Measurements from ENCODE around the gene HIBCH. TPM values are rescaled to one million over a fixed set of nuclear protein-coding genes. Genes with fewer than 3 reads are reported as not detected.

Gene HIBCH
- total and polyA plus RNA-seq, 9 of the 15 experiments (the other 6 are each of a cell fraction or from before 2014, with no cell fraction given): 17.0 to 65.4 (median 28.3) TPM

DNA sequence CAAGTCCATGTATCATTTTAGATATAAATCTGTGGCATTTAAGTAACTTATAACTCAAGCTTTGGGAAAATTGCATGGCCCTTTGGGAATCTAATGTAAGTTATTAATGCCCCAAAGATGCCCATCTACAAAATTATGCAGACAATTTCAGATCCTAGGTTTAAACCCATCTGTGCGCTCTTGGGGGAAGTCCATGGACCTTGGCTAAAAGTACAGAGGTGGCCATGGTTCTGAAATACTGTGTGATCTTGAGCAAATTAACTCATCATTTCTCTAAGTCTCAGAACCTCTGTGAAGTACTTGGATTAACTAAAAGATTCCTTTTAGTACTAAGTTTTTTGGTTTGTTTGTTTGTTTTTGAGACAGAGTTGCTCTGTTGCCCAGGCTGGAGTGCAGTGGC lies 43.3 kb upstream of the HIBCH start (continued):
- TF ChIP-seq, protein P1, sequence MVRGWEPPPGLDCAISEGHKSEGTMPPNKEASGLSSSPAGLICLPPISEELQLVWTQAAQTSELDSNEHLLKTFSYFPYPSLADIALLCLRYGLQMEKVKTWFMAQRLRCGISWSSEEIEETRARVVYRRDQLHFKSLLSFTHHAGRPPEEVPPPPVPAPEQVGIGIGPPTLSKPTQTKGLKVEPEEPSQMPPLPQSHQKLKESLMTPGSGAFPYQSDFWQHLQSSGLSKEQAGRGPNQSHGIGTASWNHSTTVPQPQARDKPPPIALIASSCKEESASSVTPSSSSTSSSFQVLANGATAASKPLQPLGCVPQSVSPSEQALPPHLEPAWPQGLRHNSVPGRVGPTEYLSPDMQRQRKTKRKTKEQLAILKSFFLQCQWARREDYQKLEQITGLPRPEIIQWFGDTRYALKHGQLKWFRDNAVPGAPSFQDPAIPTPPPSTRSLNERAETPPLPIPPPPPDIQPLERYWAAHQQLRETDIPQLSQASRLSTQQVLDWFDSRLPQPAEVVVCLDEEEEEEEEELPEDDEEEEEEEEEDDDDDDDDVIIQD (CRISPR knock-in tag; IDR thresholded peaks at IDR 0.05): no peak
- TF ChIP-seq ZNF274 (IDR thresholded peaks at IDR 0.05; ENCODE audit: borderline replicate concordance, low read depth, low read length) (no peak), ETV6 (IDR thresholded peaks at IDR 0.05; ENCODE audit: borderline replicate concordance in 1 of 2, low read depth in 2 of 2, low read length in 1 of 2) (no peak), ETV6 (CRISPR knock-in tag; IDR thresholded peaks at IDR 0.05; ENCODE audit: borderline replicate concordance) (no peak), CHD1 (IDR thresholded peaks at IDR 0.05; ENCODE audit: low read length) (no peak), PRPF4 (IDR thresholded peaks at IDR 0.05; ENCODE audit: insufficient read depth, low read depth, low read length, poor library complexity, severe bottlenecking) (no peak)
- TF ChIP-seq, protein P2, sequence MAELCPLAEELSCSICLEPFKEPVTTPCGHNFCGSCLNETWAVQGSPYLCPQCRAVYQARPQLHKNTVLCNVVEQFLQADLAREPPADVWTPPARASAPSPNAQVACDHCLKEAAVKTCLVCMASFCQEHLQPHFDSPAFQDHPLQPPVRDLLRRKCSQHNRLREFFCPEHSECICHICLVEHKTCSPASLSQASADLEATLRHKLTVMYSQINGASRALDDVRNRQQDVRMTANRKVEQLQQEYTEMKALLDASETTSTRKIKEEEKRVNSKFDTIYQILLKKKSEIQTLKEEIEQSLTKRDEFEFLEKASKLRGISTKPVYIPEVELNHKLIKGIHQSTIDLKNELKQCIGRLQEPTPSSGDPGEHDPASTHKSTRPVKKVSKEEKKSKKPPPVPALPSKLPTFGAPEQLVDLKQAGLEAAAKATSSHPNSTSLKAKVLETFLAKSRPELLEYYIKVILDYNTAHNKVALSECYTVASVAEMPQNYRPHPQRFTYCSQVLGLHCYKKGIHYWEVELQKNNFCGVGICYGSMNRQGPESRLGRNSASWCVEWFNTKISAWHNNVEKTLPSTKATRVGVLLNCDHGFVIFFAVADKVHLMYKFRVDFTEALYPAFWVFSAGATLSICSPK (IDR thresholded peaks at IDR 0.05; ENCODE audit: borderline replicate concordance): no peak
- TF ChIP-seq, protein P3, sequence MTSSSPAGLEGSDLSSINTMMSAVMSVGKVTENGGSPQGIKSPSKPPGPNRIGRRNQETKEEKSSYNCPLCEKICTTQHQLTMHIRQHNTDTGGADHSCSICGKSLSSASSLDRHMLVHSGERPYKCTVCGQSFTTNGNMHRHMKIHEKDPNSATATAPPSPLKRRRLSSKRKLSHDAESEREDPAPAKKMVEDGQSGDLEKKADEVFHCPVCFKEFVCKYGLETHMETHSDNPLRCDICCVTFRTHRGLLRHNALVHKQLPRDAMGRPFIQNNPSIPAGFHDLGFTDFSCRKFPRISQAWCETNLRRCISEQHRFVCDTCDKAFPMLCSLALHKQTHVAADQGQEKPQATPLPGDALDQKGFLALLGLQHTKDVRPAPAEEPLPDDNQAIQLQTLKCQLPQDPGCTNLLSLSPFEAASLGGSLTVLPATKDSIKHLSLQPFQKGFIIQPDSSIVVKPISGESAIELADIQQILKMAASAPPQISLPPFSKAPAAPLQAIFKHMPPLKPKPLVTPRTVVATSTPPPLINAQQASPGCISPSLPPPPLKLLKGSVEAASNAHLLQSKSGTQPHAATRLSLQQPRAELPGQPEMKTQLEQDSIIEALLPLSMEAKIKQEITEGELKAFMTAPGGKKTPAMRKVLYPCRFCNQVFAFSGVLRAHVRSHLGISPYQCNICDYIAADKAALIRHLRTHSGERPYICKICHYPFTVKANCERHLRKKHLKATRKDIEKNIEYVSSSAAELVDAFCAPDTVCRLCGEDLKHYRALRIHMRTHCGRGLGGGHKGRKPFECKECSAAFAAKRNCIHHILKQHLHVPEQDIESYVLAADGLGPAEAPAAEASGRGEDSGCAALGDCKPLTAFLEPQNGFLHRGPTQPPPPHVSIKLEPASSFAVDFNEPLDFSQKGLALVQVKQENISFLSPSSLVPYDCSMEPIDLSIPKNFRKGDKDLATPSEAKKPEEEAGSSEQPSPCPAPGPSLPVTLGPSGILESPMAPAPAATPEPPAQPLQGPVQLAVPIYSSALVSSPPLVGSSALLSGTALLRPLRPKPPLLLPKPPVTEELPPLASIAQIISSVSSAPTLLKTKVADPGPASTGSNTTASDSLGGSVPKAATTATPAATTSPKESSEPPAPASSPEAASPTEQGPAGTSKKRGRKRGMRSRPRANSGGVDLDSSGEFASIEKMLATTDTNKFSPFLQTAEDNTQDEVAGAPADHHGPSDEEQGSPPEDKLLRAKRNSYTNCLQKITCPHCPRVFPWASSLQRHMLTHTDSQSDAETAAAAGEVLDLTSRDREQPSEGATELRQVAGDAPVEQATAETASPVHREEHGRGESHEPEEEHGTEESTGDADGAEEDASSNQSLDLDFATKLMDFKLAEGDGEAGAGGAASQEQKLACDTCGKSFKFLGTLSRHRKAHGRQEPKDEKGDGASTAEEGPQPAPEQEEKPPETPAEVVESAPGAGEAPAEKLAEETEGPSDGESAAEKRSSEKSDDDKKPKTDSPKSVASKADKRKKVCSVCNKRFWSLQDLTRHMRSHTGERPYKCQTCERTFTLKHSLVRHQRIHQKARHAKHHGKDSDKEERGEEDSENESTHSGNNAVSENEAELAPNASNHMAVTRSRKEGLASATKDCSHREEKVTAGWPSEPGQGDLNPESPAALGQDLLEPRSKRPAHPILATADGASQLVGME (CRISPR knock-in tag; IDR thresholded peaks at IDR 0.05): no peak
- TF ChIP-seq, protein P4, sequence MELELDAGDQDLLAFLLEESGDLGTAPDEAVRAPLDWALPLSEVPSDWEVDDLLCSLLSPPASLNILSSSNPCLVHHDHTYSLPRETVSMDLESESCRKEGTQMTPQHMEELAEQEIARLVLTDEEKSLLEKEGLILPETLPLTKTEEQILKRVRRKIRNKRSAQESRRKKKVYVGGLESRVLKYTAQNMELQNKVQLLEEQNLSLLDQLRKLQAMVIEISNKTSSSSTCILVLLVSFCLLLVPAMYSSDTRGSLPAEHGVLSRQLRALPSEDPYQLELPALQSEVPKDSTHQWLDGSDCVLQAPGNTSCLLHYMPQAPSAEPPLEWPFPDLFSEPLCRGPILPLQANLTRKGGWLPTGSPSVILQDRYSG (tag; conservative IDR thresholded peaks at IDR 0.05; ENCODE audit: low read depth): no peak

Data from K562 (cell line).